Naive thymus-derived CD8-positive, alpha-beta T cell (primary cell): ENCODE data around the gene DLG2. TPM values are rescaled to one million over a fixed set of nuclear protein-coding genes. Genes with fewer than 3 reads are reported as not detected.

Experiments used
- ATAC-seq, 2 donors: fragments of 150-1000 bp; cut with Tn5 transposase in 1 of 2; sonication (Bioruptor Pico), chemical (Tn5 transposase) in 1 of 2; 1 replicate in 1 of 2; 2 replicates in 1 of 2; pipeline ENCODE4 v1.10.0; 2021; ENCODE audit warnings: mild to moderate bottlenecking in 2 of 2, moderate library complexity in 2 of 2
- POLR2A ChIA-PET: fragments of 350-600 bp; sonication (Branson Sonifier 250); formaldehyde crosslinking; loops from one replicate; lab custom pipeline; 2021; ENCODE audit warnings: antibody characterized with exemption; lab: Charles Lee
- DNase-seq, 10 donors: peaks; one replicate each; pipeline versions ENCODE4 v3.0.0 to v3.0.0-alpha.2; 2020 to 2022
- H3K27ac Mint-ChIP-seq, 10 donors: one replicate each; pipeline ENCODE4 v1.8.0; 2020 to 2022; ENCODE audit warnings: mild to moderate bottlenecking in 10 of 10, mixed read lengths in 10 of 10, moderate library complexity in 4 of 10, inconsistent platforms in 1 of 10
- H3K27me3 Mint-ChIP-seq, 5 donors: one replicate each; pipeline ENCODE4 v1.8.0; 2021 to 2022; ENCODE audit warnings: mixed read lengths in 5 of 5
- H3K36me3 Mint-ChIP-seq, 3 donors: one replicate each; pipeline ENCODE4 v1.8.0; 2020 to 2022; ENCODE audit warnings: mixed read lengths in 3 of 3, mild to moderate bottlenecking in 2 of 3, inconsistent platforms in 1 of 3
- H3K4me1 Mint-ChIP-seq, 4 donors: one replicate each; pipeline ENCODE4 v1.8.0; 2021 to 2022; ENCODE audit warnings: mixed read lengths in 4 of 4
- H3K4me3 Mint-ChIP-seq, 10 donors: one replicate each; pipeline ENCODE4 v1.8.0; 2020 to 2022; ENCODE audit warnings: mild to moderate bottlenecking in 10 of 10, mixed read lengths in 10 of 10, moderate library complexity in 6 of 10, inconsistent platforms in 1 of 10
- H3K9me3 Mint-ChIP-seq, 9 donors: one replicate each; pipeline ENCODE4 v1.8.0; 2020 to 2022; ENCODE audit warnings: mixed read lengths in 9 of 9, mild to moderate bottlenecking in 3 of 9, inconsistent platforms in 1 of 9, moderate library complexity in 1 of 9
- polyA plus RNA-seq, 3 donors: library from polyadenylated mRNA; unstranded; fragments of 300-500 nt; fragmentation: Illumina TruSeq; gene quantifications; one replicate each; pipeline ENCODE4 v1.2.3, GENCODE V29; 2021
- total RNA-seq, 8 experiments: library from RNA in 2 of 8; stranded (reverse) in 2 of 8; gene quantifications; one replicate each; pipeline ENCODE4 v1.2.3 and lab custom pipeline; 2021 to 2026

DLG2 gene
- total and polyA plus RNA-seq, 5 experiments from 2014 or later, result 0.86 to 6.2 (median 2.5) TPM

DNA sequence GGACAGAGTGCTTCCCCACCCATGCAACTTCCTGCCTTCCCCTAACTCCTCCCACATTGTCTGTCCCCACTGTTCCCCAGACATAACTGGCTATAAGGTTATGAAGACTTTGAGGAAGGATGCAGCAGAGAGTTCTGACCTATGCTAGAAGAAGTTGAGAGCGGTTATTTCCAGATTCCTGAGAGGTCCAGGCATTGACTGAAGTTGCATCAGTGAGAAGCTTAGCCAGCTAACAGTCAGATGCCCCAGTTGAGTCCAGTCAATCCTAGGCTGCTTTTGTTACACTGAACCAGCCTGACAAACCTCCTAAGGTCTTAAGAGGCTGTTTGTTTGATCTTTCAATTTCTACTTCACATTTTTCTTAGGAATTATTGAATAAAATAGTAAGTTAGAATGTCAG, 1403.1 kb downstream of the DLG2 start:
- POLR2A ChIA-PET, result no interaction called here
- H3K4me3 Mint-ChIP-seq, result no peak overlapping the region
- H3K27ac Mint-ChIP-seq, result no peak overlapping the region
- no peak for DNase-seq
- ATAC-seq, result no peak
- H3K9me3 Mint-ChIP-seq, result peaks cover 4 to 43% (median 15%) of the 10 kb centered on the region in 9 donors
- no peaks in the 10 kb centered on the region for H3K27me3 Mint-ChIP-seq
- no peaks in the 10 kb centered on the region for H3K4me1 Mint-ChIP-seq
- H3K36me3 Mint-ChIP-seq, result peaks cover 0 to 9% (median 0%) of the 10 kb centered on the region in 3 donors

GRCh38 chr11:84218318-84218717, 1408.8 kb downstream of the DLG2 start:
- no peaks in the 10 kb centered on the region for H3K4me1 Mint-ChIP-seq
- POLR2A ChIA-PET, result no interaction called here
- no peaks in the 10 kb centered on the region for H3K27me3 Mint-ChIP-seq
- H3K4me3 Mint-ChIP-seq, result no peak overlapping the region
- H3K27ac Mint-ChIP-seq, result no peak overlapping the region
- H3K9me3 Mint-ChIP-seq, result peaks cover 4 to 46% (median 22%) of the 10 kb centered on the region in 9 donors
- no peak for ATAC-seq
- no peak for DNase-seq
- H3K36me3 Mint-ChIP-seq, result peaks cover 0 to 6% (median 0%) of the 10 kb centered on the region in 3 donors

GRCh38 chr11:84215672-84216071, 1411.5 kb downstream of the DLG2 start:
- DNase-seq (no peak), ATAC-seq (no peak)
- Mint-ChIP-seq H3K4me1 (no peaks in the 10 kb centered on the region), H3K27ac (no peak overlapping the region), H3K9me3 (peaks cover 4 to 46% (median 25%) of the 10 kb centered on the region in 9 donors), H3K27me3 (no peaks in the 10 kb centered on the region), H3K4me3 (no peak overlapping the region), H3K36me3 (peaks cover 0 to 6% (median 0%) of the 10 kb centered on the region in 3 donors)
- POLR2A ChIA-PET, result no interaction called here

- Mint-ChIP-seq H3K9me3 (peaks cover 4 to 37% (median 17%) of the 10 kb centered on the region in 9 donors), H3K27ac (no peak overlapping the region), H3K36me3 (peaks cover 0 to 6% (median 0%) of the 10 kb centered on the region in 3 donors), H3K4me1 (no peaks in the 10 kb centered on the region), H3K27me3 (no peaks in the 10 kb centered on the region), H3K4me3 (no peak overlapping the region)
- DNase-seq, result no peak
- no peak for ATAC-seq
- POLR2A ChIA-PET, result no interaction called here
These were observed 1412.6 kb downstream of the DLG2 start for GRCh38 chr11:84214557-84214956.

DNA sequence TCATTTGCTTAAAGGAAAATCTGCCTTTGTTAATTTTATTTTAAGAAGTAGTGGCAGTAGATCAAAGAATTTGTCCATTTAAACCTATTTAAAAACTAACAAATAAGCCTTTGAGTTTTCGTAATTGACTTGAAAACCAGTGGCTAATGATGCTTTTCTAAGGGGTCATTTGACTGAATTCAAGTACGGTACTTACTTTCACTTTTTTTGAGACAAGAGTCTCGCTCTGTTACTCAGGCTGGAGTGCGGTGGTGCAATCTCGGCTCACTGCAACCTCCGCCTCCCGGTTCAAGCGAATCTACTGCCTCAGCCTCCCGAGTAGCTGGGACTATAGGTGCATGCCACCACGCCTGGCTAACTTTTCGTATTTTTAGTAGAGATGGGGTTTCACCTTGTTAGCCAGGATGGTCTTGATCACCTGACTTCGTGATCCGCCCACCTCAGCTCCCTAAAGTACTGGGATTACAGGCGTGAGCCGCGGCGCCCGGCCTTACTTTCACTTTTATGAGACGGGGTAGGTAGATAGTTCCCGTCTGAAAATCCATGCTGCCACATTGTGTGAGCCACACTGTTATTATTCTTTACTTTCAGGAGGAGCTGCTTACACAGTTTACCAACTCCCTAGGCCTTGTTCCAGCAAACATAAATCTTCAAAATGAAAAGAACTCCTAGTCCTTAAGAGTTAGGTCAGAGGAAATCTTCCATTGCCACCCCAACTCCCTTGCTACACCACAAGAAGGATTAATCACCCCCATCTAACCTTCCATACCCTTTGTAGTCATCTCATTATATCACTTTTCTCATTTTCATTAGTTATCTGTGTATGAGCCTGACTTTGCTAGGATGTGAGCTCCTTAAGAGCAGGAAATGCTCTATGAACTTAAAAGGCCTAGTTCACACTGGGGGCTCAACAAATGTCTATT, 1414.4 kb downstream of the DLG2 start:
- peaks cover 0 to 20% (median 17%) of the 10 kb centered on the region in 9 donors for H3K9me3 Mint-ChIP-seq
- no peaks in the 10 kb centered on the region for H3K27me3 Mint-ChIP-seq
- peaks cover 0 to 6% (median 0%) of the 10 kb centered on the region in 3 donors for H3K36me3 Mint-ChIP-seq
- POLR2A ChIA-PET, result no interaction called here
- ATAC-seq (no peak), DNase-seq (no peak)
- H3K4me3 Mint-ChIP-seq, result no peak overlapping the region
- H3K4me1 Mint-ChIP-seq, result no peaks in the 10 kb centered on the region
- H3K27ac Mint-ChIP-seq, result no peak overlapping the region

DNA sequence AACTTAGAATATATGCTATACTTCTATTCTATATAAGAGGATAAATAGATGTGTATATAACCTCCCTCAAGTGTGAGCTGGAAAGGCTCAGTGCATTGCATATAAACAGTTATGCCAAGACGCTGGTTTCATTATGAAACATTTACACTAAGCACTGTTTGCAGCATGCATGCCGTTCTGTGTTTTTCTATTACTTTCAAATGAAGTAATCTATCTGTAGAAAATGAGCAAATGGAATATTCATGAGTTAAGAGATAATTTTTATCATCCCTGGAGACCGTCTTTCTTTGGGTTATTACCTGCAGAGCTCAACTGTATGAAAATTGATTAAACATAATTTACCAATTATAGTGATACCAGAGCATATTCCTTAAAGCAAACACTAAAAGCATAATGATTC, 1415.2 kb downstream of the DLG2 start:
- Mint-ChIP-seq H3K4me3 (no peak overlapping the region), H3K4me1 (no peaks in the 10 kb centered on the region), H3K27me3 (no peaks in the 10 kb centered on the region), H3K9me3 (peaks cover 0 to 14% (median 12%) of the 10 kb centered on the region in 9 donors), H3K36me3 (peaks cover 0 to under 1% (median 0%) of the 10 kb centered on the region in 3 donors), H3K27ac (no peak overlapping the region)
- POLR2A ChIA-PET, result no interaction called here
- ATAC-seq, result no peak
- DNase-seq, result no peak

DNA sequence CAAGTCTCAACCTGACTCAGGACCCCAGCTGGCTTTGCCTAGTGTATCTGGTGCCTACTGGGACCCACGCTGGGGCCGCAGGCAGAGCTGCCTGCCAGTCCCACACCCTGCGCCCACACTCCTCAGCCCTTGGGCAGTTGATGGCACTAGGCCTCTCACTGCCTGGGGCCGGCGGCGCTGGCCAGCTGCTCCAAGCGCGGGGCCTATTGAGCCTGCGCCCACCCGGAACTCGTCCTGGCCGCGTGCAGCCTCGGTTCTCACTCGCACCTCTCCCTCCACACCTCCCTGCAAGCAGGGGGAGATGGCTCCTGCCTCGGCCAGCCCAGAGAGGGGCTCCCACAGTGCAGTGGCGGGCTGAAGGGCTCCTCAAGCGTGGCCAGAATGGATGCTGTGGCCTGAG, 1432.4 kb downstream of the DLG2 start:
- Mint-ChIP-seq H3K9me3 (peaks cover 9 to 42% (median 24%) of the 10 kb centered on the region in 9 donors), H3K4me1 (no peaks in the 10 kb centered on the region), H3K36me3 (peaks cover 0 to 12% (median 0%) of the 10 kb centered on the region in 3 donors), H3K4me3 (no peak overlapping the region), H3K27ac (no peak overlapping the region), H3K27me3 (no peaks in the 10 kb centered on the region)
- POLR2A ChIA-PET, result no interaction called here
- DNase-seq (no peak), ATAC-seq (no peak)

- no peak for DNase-seq
- POLR2A ChIA-PET, result no interaction called here
- Mint-ChIP-seq H3K4me1 (no peaks in the 10 kb centered on the region), H3K36me3 (peaks cover 0 to 12% (median 0%) of the 10 kb centered on the region in 3 donors), H3K4me3 (no peak overlapping the region), H3K9me3 (peaks cover 8 to 40% (median 26%) of the 10 kb centered on the region in 9 donors), H3K27ac (no peak overlapping the region), H3K27me3 (no peaks in the 10 kb centered on the region)
- ATAC-seq, result no peak
These were observed 1433.4 kb downstream of the DLG2 start for GRCh38 chr11:84193706-84194105.

GRCh38 chr11:84188521-84188920, 1438.6 kb downstream of the DLG2 start:
- Mint-ChIP-seq H3K27me3 (no peaks in the 10 kb centered on the region), H3K9me3 (peaks cover 7 to 28% (median 16%) of the 10 kb centered on the region in 9 donors), H3K27ac (no peak overlapping the region), H3K36me3 (peaks cover 0 to 10% (median 0%) of the 10 kb centered on the region in 3 donors), H3K4me1 (no peaks in the 10 kb centered on the region), H3K4me3 (no peak overlapping the region)
- no peak for ATAC-seq
- POLR2A ChIA-PET, result no interaction called here
- no peak for DNase-seq

DNA sequence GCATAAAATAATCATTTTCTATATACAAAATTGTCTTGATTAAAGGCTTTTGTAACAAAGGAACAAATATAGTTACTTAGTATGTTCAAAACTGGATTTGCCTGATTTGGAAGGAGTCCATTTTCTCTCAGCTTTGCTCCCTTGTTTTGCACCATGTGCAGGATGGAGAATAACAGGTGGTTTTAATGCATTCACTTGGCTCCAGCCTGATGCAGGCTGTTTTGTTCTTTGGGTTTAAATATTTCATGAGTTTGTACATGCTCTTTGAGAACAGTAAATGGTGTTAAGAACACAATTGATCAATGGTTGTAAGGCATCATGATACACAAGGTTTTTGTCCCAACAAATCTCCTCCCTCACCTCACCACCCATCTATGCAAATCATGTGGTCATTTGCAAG, 1454.1 kb downstream of the DLG2 start:
- Mint-ChIP-seq H3K4me1 (no peaks in the 10 kb centered on the region), H3K27ac (no peak overlapping the region), H3K4me3 (no peak overlapping the region), H3K9me3 (peaks cover 10 to 48% (median 23%) of the 10 kb centered on the region in 9 donors), H3K36me3 (no peaks in the 10 kb centered on the region), H3K27me3 (no peaks in the 10 kb centered on the region)
- DNase-seq (no peak), ATAC-seq (no peak)
- POLR2A ChIA-PET, result no interaction called here

DNA sequence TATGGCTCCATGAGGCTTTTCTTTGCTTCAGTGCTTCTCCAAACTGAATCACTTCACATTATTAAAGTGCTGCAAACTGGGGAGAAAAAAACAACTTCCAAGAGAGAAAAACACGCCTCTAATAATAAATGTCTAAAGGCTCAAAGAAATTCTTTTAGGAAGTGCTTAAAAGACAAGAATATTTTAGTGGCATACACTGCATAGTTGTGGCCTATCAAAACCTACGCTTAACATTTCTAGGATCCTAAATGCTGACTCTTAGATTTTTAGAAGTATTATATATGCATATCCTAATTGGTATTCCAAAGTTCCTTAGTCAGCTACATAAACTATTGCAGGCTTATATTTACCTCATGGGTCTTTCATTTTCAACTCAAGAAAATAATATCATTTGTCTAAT, 1462.0 kb downstream of the DLG2 start:
- POLR2A ChIA-PET, result no interaction called here
- no peak overlapping the region for H3K4me3 Mint-ChIP-seq
- no peak overlapping the region for H3K27ac Mint-ChIP-seq
- peaks cover 7 to 37% (median 16%) of the 10 kb centered on the region in 9 donors for H3K9me3 Mint-ChIP-seq
- peaks cover 0 to 14% (median 0%) of the 10 kb centered on the region in 3 donors for H3K36me3 Mint-ChIP-seq
- no peak for DNase-seq
- no peaks in the 10 kb centered on the region for H3K27me3 Mint-ChIP-seq
- no peaks in the 10 kb centered on the region for H3K4me1 Mint-ChIP-seq
- ATAC-seq, result no peak

DNA sequence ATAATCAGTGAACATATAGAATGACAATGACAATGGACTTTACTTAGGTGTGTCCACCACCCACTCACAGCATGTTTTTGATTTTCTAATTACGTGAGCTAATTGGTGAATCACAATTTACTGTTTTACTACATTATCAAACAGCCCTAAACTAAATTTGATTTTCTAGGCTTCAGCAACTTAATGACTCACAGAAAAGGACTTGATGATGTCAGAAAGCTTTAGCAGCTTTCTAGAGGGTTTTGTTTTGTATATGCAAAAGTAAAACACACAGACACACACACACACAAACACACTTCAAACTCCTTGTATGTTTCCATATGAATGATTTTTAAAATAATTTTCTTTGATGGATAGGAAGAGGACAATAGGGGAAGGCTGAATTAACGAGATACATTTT, 1462.4 kb downstream of the DLG2 start:
- no peak for ATAC-seq

GRCh38 chr11:84163116-84163515, 1464.0 kb downstream of the DLG2 start:
- POLR2A ChIA-PET, result no interaction called here
- Mint-ChIP-seq H3K9me3 (peaks cover 6 to 39% (median 20%) of the 10 kb centered on the region in 9 donors), H3K36me3 (peaks cover 0 to 14% (median 0%) of the 10 kb centered on the region in 3 donors), H3K4me3 (no peak overlapping the region), H3K27me3 (no peaks in the 10 kb centered on the region), H3K4me1 (no peaks in the 10 kb centered on the region), H3K27ac (no peak overlapping the region)
- no peak for ATAC-seq
- no peak for DNase-seq

More for the DNA sequence above, 1462.4 kb downstream of the DLG2 start:
- H3K9me3 Mint-ChIP-seq, result peaks cover 6 to 41% (median 18%) of the 10 kb centered on the region in 9 donors
- POLR2A ChIA-PET, result no interaction called here
- no peaks in the 10 kb centered on the region for H3K4me1 Mint-ChIP-seq
- DNase-seq, result no peak
- H3K27me3 Mint-ChIP-seq, result no peaks in the 10 kb centered on the region
- H3K27ac Mint-ChIP-seq, result no peak overlapping the region
- H3K36me3 Mint-ChIP-seq, result peaks cover 0 to 14% (median 0%) of the 10 kb centered on the region in 3 donors
- no peak overlapping the region for H3K4me3 Mint-ChIP-seq
